Mesenchymal stem cell (in vitro differentiated cells and primary cell): ENCODE results near the gene CASQ2.

ENCODE experiments used
- DNase-seq: peaks from one replicate; pipeline ENCODE4 v3.0.0-alpha.2; 2013
- H2AFZ ChIP-seq: one replicate; pipeline ENCODE4 v1.6.1; 2013; ENCODE audit warnings: low read depth, mild to moderate bottlenecking, control low read depth, inconsistent platforms, low read length, moderate library complexity
- H2AK5ac ChIP-seq: 2 replicates; pipeline ENCODE4 v1.6.1; 2013; ENCODE audit warnings: low read length, moderate library complexity, mild to moderate bottlenecking, inconsistent platforms; ENCODE audit not compliant: severe bottlenecking
- H2BK120ac ChIP-seq: one replicate; pipeline ENCODE4 v1.6.1; 2013; ENCODE audit warnings: low read depth, mild to moderate bottlenecking, inconsistent platforms, low read length, moderate library complexity
- H2BK12ac ChIP-seq, 2 experiments: one replicate each; pipeline ENCODE4 v1.6.1; 2013; ENCODE audit warnings: inconsistent platforms in 2 of 2, low read length in 2 of 2, mild to moderate bottlenecking in 2 of 2, moderate library complexity in 2 of 2, control low read depth in 1 of 2
- H2BK15ac ChIP-seq: one replicate; pipeline ENCODE4 v1.6.1; 2013; ENCODE audit warnings: mild to moderate bottlenecking, low read depth, inconsistent platforms; ENCODE audit not compliant: poor library complexity, severe bottlenecking
- H2BK5ac ChIP-seq: 2 replicates; pipeline ENCODE4 v1.6.1; 2013; ENCODE audit warnings: low read depth, mild to moderate bottlenecking, low read length, control low read depth, inconsistent platforms; ENCODE audit not compliant: poor library complexity, severe bottlenecking
- H3K14ac ChIP-seq, 2 experiments: one replicate each; pipeline ENCODE4 v1.6.1; 2013; ENCODE audit warnings: inconsistent platforms in 2 of 2, low read length in 2 of 2, control low read depth in 1 of 2, mild to moderate bottlenecking in 1 of 2, moderate library complexity in 1 of 2
- H3K18ac ChIP-seq, 2 experiments: one replicate each; pipeline ENCODE4 v1.6.1; 2013; ENCODE audit warnings: inconsistent platforms in 2 of 2, low read length in 2 of 2, control low read depth in 1 of 2, low read depth in 1 of 2, mild to moderate bottlenecking in 1 of 2
- H3K23ac ChIP-seq, 2 experiments: one replicate each; pipeline ENCODE4 v1.6.1; 2013; ENCODE audit warnings: inconsistent platforms in 2 of 2, low read length in 2 of 2, mild to moderate bottlenecking in 2 of 2, moderate library complexity in 2 of 2, control low read depth in 1 of 2
- H3K27ac ChIP-seq: 2 replicates; pipeline ENCODE4 v1.5.1; 2013; ENCODE audit warnings: mild to moderate bottlenecking, moderate library complexity, low read length, control low read depth, inconsistent platforms; ENCODE audit not compliant: poor library complexity, severe bottlenecking
- H3K27me3 ChIP-seq, 2 experiments: 2 replicates each; pipeline versions ENCODE4 v1.6.1 to v1.7.0; 2013; ENCODE audit warnings: low read length in 2 of 2, mild to moderate bottlenecking in 2 of 2, moderate library complexity in 2 of 2, control low read depth in 1 of 2, inconsistent platforms in 1 of 2; ENCODE audit not compliant: control insufficient read depth in 1 of 2, insufficient read depth in 1 of 2
- H3K36me3 ChIP-seq, 2 experiments: 2 replicates each; pipeline versions ENCODE4 v1.6.1 to v1.7.0; 2013; ENCODE audit warnings: low read length in 2 of 2, control low read depth in 1 of 2, inconsistent platforms in 1 of 2, low read depth in 1 of 2, mild to moderate bottlenecking in 1 of 2; ENCODE audit not compliant: insufficient read depth in 2 of 2, control insufficient read depth in 1 of 2
- H3K4ac ChIP-seq, 2 experiments: one replicate each; pipeline ENCODE4 v1.6.1; 2013; ENCODE audit warnings: inconsistent platforms in 2 of 2, low read length in 2 of 2, mild to moderate bottlenecking in 2 of 2, moderate library complexity in 2 of 2, control low read depth in 1 of 2, low read depth in 1 of 2
- H3K4me1 ChIP-seq: 2 replicates; pipeline ENCODE4 v1.6.1; 2013; ENCODE audit warnings: low read depth, low read length, control low read depth; ENCODE audit not compliant: control insufficient read depth, insufficient read depth
- H3K4me2 ChIP-seq: 2 replicates; pipeline ENCODE4 v1.6.1; 2013; ENCODE audit warnings: low read length, mild to moderate bottlenecking, inconsistent platforms; ENCODE audit not compliant: poor library complexity, severe bottlenecking
- H3K4me3 ChIP-seq, 2 experiments: 2 replicates each; pipeline versions ENCODE4 v1.5.1 to v1.7.0; 2013; ENCODE audit warnings: low read length in 2 of 2, mild to moderate bottlenecking in 2 of 2, control low read depth in 1 of 2, low read depth in 1 of 2; ENCODE audit not compliant: insufficient read depth in 1 of 2
- H3K79me1 ChIP-seq: replicated peaks from 2 replicates; pipeline ENCODE4 v1.6.1; 2013; ENCODE audit warnings: mild to moderate bottlenecking, control low read depth, low read length, inconsistent platforms; ENCODE audit not compliant: poor library complexity, severe bottlenecking
- H3K9ac ChIP-seq: 2 replicates; pipeline ENCODE4 v1.7.0; 2013; ENCODE audit warnings: mild to moderate bottlenecking, low read length, moderate library complexity
- H3K9me3 ChIP-seq: 2 replicates; pipeline ENCODE4 v1.7.0; 2013; ENCODE audit warnings: mild to moderate bottlenecking, low read length; ENCODE audit not compliant: control insufficient read depth
- H4K8ac ChIP-seq: one replicate; pipeline ENCODE4 v1.6.1; 2013; ENCODE audit warnings: inconsistent platforms, mild to moderate bottlenecking, low read length, moderate library complexity
- H4K91ac ChIP-seq: one replicate; pipeline ENCODE4 v1.6.1; 2013; ENCODE audit warnings: mild to moderate bottlenecking, low read length, inconsistent platforms
- WGBS: methylation state at CpG from one replicate; pipeline ENCODE4 v1.1.7; 2013; ENCODE audit warnings: mixed read lengths; 5-methylcytosine and 5-hydroxymethylcytosine counted together

The CASQ2 gene

DNA sequence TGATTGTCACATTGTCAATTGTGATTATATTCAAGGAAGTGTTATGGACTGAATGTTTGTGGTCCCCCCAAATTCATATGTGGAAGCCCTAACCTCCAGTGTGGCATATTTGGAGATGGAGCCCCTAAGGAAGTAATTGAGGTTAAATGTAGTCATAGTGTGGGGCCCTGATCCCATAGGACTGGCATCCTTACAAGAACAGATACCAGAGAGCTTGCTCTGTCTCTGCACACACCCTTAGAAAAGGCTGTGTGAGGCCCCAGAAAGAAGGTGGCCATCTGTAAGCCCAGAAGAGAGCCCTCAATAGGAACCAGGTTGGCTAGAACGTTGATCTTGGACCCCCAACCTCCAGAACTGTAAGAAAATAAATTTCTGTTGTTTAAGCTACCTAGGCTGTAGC lies 98.6 kb downstream of the CASQ2 start:
- H4K8ac ChIP-seq: no peak overlapping the region
- no CpG with 5 or more reads among the region's 1 CpG for WGBS
- no peak overlapping the region for H4K91ac ChIP-seq
- no peak overlapping the region for H3K4ac ChIP-seq
- no peak overlapping the region for H2BK12ac ChIP-seq
- H3K36me3 ChIP-seq: peaks cover 22 to 49% of the 10 kb centered on the region in 2 experiments
- peaks cover 22% of the 10 kb centered on the region for H3K4me1 ChIP-seq
- H3K23ac ChIP-seq: no peak overlapping the region
- H3K4me2 ChIP-seq: peak overlapping the region; percentile 14
- H3K27ac ChIP-seq: peak overlapping the region; percentile 87
- H3K9ac ChIP-seq: no peak overlapping the region
- no peak overlapping the region for H2BK5ac ChIP-seq
- no peak overlapping the region for H2AFZ ChIP-seq
- H2AK5ac ChIP-seq: peak overlapping the region; percentile 69
- peak overlapping the region; percentile 2 for H2BK15ac ChIP-seq
- peaks cover 49% of the 10 kb centered on the region for H3K79me1 ChIP-seq
- H3K27me3 ChIP-seq: no peaks in the 10 kb centered on the region
- no peak overlapping the region for H3K14ac ChIP-seq
- no peak overlapping the region for H3K4me3 ChIP-seq
- H2BK120ac ChIP-seq: no peak overlapping the region
- peak overlapping the region in 1 of 2 experiments; percentile 21 for H3K18ac ChIP-seq
- DNase-seq: no peak
- peaks cover 16% of the 10 kb centered on the region for H3K9me3 ChIP-seq

DNA sequence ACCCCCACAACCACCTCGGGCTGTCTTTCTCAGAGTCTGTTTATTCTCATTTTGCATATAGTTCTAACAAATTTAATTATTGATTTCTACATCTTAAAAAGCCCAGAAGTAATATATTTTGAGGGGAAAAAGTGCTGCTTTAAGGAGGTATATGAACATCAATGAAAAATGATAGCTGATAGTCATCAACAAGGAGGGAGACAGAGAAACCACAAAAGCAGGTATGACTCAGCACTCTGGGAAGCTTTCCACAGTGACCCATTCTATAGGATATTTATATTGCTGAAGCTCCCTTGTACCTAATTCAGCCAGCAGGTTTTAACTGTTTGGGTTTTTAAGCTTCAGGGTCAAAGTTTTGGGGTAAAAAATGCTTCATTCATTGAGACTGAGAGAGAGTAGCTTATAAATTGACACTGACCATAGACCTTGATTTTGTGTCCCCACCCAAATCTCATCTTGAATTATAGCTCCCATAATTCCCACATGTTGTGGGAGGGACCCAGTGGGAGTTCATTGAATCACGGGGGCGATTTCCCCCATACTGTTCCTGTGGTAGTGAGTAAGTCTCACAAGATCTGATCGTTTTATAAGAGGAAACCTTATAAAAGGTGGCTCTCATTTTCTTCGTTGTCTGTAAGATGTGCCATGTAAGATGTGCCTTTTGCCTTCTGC lies 99.4 kb downstream of the CASQ2 start:
- Histone ChIP-seq H3K14ac (no peak overlapping the region), H3K4me3 (no peak overlapping the region), H3K27me3 (no peaks in the 10 kb centered on the region), H3K18ac (no peak overlapping the region), H3K9me3 (peaks cover 16% of the 10 kb centered on the region), H2BK5ac (no peak overlapping the region), H2BK12ac (no peak overlapping the region), H3K79me1 (peaks cover 49% of the 10 kb centered on the region), H3K9ac (no peak overlapping the region), H3K4ac (no peak overlapping the region), H4K8ac (no peak overlapping the region), H3K4me2 (no peak overlapping the region), H2AFZ (no peak overlapping the region), H2BK120ac (no peak overlapping the region), H3K4me1 (peaks cover 22% of the 10 kb centered on the region), H3K27ac (peak overlapping the region; percentile 65), H2AK5ac (peak overlapping the region; percentile 3), H2BK15ac (no peak overlapping the region), H3K36me3 (peaks cover 24 to 55% of the 10 kb centered on the region in 2 experiments), H4K91ac (no peak overlapping the region), H3K23ac (no peak overlapping the region)
- WGBS: 90% methylated on average over 2 of the region's 5 CpGs
- DNase-seq: peak; percentile 77

DNA sequence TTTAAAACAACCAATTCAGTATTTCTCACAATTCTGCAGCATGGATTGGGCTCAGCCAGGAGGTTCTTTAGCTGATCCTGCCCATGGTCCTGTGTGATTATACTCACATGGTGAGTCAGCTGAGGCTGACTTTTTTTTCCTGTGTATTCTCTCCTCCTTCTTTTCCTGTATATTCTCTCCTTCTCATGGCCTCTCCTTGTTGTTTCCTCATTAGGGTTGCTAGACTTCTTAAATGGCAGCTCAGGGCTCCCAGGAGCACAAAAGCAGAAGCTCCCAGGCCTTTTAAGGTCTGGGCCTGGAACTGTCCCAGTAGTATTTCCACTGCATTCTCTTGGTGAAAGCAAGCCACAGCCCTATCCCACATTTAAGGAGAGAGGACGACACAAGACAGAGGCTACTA lies 99.9 kb downstream of the CASQ2 start:
- Histone ChIP-seq H3K9me3 (peaks cover 16% of the 10 kb centered on the region), H3K27ac (peak overlapping the region; percentile 65), H3K27me3 (no peaks in the 10 kb centered on the region), H3K9ac (no peak overlapping the region), H2BK120ac (no peak overlapping the region), H2AK5ac (peak overlapping the region; percentile 3), H2BK5ac (no peak overlapping the region), H4K8ac (no peak overlapping the region), H3K36me3 (peaks cover 29 to 58% of the 10 kb centered on the region in 2 experiments), H3K4me1 (peaks cover 22% of the 10 kb centered on the region), H3K18ac (no peak overlapping the region), H3K4ac (no peak overlapping the region), H3K4me2 (no peak overlapping the region), H2BK12ac (no peak overlapping the region), H3K14ac (no peak overlapping the region), H2AFZ (no peak overlapping the region), H4K91ac (no peak overlapping the region), H3K79me1 (peaks cover 50% of the 10 kb centered on the region), H3K4me3 (no peak overlapping the region), H2BK15ac (no peak overlapping the region), H3K23ac (no peak overlapping the region)
- no CpG with 5 or more reads among the region's 1 CpG for WGBS
- DNase-seq: peak; percentile 42

DNA sequence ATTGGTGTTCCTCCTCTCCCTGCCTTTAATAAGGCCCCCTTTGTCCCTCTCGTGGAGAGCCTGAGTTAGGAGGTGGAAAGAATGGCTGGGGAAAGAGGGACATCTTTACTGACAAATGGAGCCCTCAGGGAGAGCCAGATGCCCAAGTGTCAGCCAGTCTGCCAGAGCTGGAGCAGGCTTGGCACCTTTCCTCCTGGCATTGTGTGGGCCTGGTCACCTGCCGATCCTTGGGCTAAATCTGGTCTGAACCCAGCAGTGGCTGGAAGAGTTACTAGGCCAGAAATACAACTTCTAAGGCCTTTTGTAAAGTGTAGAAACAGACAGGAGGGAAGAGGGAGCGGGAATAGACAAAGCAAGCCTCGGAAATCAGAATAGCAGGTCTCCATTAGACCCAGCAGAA lies 101.8 kb downstream of the CASQ2 start:
- Histone ChIP-seq H3K27me3 (no peaks in the 10 kb centered on the region), H3K4ac (no peak overlapping the region), H4K8ac (no peak overlapping the region), H4K91ac (no peak overlapping the region), H3K36me3 (peaks cover 36 to 66% of the 10 kb centered on the region in 2 experiments), H3K14ac (no peak overlapping the region), H3K9ac (no peak overlapping the region), H3K27ac (no peak overlapping the region), H2BK12ac (no peak overlapping the region), H2BK120ac (no peak overlapping the region), H3K4me1 (peaks cover 17% of the 10 kb centered on the region), H3K79me1 (peaks cover 43% of the 10 kb centered on the region), H2AFZ (no peak overlapping the region), H3K4me3 (no peak overlapping the region), H3K9me3 (peaks cover 16% of the 10 kb centered on the region), H3K23ac (no peak overlapping the region), H3K18ac (no peak overlapping the region), H2BK15ac (no peak overlapping the region), H3K4me2 (no peak overlapping the region), H2AK5ac (no peak overlapping the region), H2BK5ac (no peak overlapping the region)
- 97% methylated on average over 4 of the region's 4 CpGs for WGBS
- no peak for DNase-seq
